ES-I3 (cell line): Measurements from ENCODE around the gene EGF.
"Not testable (repeated sequence)": the region's sequence is repeated elsewhere in the genome, so short reads cannot be mapped to it uniquely, and the experiment has no call there.

Experiments
- H3K36me3 ChIP-seq: 2 replicates; pipeline ENCODE4 v1.6.1; 2013; ENCODE audit warnings: mild to moderate bottlenecking, low read length, control low read depth, moderate library complexity; ENCODE audit not compliant: insufficient read depth
- H3K4me1 ChIP-seq: 2 replicates; pipeline ENCODE4 v1.6.1; 2013; ENCODE audit warnings: mild to moderate bottlenecking, control low read depth, low read length; ENCODE audit not compliant: insufficient read depth
- H3K9ac ChIP-seq: 2 replicates; pipeline ENCODE4 v1.6.1; 2013; ENCODE audit warnings: low read depth, mild to moderate bottlenecking, low read length, moderate library complexity
- H3K9me3 ChIP-seq: 2 replicates; pipeline ENCODE4 v1.6.1; 2013; ENCODE audit warnings: mild to moderate bottlenecking, low read length, moderate library complexity; ENCODE audit not compliant: control insufficient read depth, insufficient read depth

EGF gene

DNA sequence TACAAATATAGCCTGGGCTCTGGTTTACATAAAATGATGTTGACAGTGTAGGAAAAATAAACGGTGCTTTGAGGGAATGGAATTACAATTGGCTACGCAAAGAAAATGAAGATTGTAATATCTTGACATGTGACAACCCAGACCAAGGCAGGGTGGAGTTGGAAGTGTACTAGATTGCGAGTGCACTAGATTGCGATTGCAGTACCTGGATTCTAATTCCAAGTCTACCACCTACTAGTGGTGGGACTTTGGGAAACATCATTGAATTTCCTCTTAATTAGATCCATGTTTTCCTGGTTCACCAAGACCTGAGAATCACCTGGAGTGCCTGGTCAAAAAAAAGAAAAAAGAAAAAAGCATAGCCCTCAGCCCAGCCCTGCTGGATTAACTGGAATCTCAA lies 18.6 kb downstream of the EGF start:
- H3K9ac ChIP-seq = no peak overlapping the region

DNA sequence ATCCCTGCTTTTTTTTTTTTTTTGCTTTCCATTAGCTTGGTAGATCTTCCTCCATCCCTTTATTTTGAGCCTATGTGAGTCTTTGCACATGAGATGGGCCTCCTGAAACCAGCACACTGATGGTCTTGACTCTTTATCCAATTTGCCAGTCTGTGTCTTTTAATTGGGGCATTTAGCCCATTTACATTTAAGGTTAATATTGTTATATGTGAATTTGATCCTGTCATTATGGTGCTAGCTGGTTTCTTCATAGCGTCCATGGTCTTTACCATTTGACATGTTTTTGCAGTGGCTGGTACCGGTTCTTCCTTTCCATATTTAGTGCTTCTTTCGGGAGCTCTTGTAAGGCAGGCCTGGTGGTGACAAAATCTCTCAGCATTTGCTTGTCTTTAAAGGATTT lies 24.7 kb downstream of the EGF start:
- H3K36me3 ChIP-seq, H3K4me1 ChIP-seq, H3K9ac ChIP-seq, H3K9me3 ChIP-seq: not testable (repeated sequence)

More for the DNA sequence above, 18.6 kb downstream of the EGF start:
- H3K36me3 ChIP-seq = no peaks in the 10 kb centered on the region
- no peaks in the 10 kb centered on the region for H3K9me3 ChIP-seq
- peaks cover 13% of the 10 kb centered on the region for H3K4me1 ChIP-seq

GRCh38 chr4:109939190-109939589 lies 26.5 kb downstream of the EGF start:
- no peaks in the 10 kb centered on the region; the same call in 1 of the 2 replicates for H3K9me3 ChIP-seq
- H3K9ac ChIP-seq = no peak overlapping the region
- no peaks in the 10 kb centered on the region for H3K4me1 ChIP-seq
- no peaks in the 10 kb centered on the region for H3K36me3 ChIP-seq

DNA sequence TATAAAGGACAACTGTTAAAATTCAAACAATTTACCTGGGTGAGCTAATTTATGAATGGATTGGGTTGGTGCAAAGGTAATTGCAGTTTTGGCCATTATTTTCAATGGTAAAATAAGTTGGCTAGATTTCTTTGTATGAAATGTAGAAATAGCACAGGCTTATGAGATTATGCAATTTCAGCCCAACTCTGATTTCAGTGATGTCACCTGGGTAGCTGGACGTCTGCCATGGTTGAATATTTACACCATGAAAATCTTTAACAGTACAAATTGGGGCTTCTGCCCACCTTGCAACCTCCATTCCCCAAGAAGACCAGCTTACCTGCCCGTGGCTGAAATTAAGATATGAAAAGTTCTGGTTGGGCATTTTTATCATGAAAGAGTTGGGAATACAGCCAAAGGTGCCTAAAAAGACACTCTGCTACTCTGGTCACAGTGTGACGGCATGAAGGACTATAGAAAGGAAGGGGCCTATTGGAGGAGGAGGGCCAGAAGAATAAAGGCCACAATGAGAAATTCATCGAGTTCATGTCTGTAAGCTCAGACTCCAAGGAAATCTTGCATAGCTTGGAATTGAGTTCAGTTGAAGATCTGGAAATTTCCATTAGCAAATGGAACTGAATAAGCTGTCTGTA lies 29.7 kb downstream of the EGF start:
- no peaks in the 10 kb centered on the region for H3K4me1 ChIP-seq
- H3K9ac ChIP-seq = no peak overlapping the region
- H3K9me3 ChIP-seq = no peaks in the 10 kb centered on the region; the same call in 1 of the 2 replicates
- no peaks in the 10 kb centered on the region for H3K36me3 ChIP-seq

DNA sequence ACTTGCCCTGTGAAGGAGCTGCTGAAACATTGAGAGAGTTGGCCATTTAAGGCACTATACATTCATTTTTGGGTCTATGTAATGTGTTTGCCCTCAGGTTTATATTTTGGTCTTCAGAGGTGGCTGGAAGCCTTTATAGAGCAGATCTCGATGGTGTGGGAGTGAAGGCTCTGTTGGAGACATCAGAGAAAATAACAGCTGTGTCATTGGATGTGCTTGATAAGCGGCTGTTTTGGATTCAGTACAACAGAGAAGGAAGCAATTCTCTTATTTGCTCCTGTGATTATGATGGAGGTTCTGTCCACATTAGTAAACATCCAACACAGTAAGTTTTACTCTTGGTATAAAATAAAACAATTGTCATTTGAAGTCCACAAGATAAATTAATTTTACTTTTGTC lies 31.1 kb downstream of the EGF start:
- H3K9ac ChIP-seq = no peak overlapping the region
- H3K4me1 ChIP-seq = no peaks in the 10 kb centered on the region
- H3K9me3 ChIP-seq = no peaks in the 10 kb centered on the region; the same call in 1 of the 2 replicates
- H3K36me3 ChIP-seq = no peaks in the 10 kb centered on the region

DNA sequence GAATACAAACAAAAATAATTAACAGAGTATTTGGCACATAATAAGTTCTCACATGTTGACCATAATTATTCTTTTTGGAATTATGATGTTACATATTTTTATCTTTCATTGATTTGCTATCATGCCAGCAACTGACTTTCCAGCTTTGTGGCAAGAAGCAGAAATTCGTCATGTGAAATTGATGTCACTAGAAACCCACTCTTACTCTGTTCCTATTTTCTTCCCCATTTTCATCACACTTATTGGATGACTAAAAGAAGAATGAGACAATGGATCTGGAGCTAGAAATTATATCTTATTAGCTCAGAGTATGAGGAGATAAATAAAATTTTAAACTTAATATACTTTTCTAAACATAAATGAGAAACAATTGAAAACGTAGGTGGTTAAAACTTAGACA lies 31.9 kb downstream of the EGF start:
- Histone ChIP-seq H3K4me1 (no peaks in the 10 kb centered on the region), H3K9ac (no peak overlapping the region), H3K36me3 (no peaks in the 10 kb centered on the region), H3K9me3 (no peaks in the 10 kb centered on the region; the same call in 1 of the 2 replicates)

GRCh38 chr4:109945056-109945455 lies 32.4 kb downstream of the EGF start:
- H3K4me1 ChIP-seq = no peaks in the 10 kb centered on the region
- H3K36me3 ChIP-seq = no peaks in the 10 kb centered on the region
- H3K9me3 ChIP-seq = no peaks in the 10 kb centered on the region; the same call in 1 of the 2 replicates
- H3K9ac ChIP-seq = no peak overlapping the region

DNA sequence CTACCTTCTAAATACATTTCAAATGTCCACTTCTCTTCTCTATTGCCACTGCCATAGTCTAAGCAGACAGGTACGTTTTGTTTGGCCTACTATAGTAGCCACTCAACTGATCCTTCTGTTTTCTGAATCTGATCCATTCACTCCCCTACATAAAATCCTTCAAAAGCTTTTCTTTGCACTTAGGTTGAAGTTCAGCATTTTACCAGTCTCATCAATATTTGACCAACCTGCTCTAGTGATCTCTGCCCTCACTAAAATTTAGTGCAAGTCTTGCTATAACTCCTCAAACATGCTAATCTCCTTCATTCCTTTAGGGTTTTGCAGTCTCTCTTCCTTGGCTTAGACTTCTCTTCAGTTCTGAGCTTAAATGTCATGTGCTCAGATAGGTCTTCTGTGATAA lies 33.4 kb downstream of the EGF start:
- no peaks in the 10 kb centered on the region; the same call in 1 of the 2 replicates for H3K9me3 ChIP-seq
- H3K9ac ChIP-seq = no peak overlapping the region
- no peaks in the 10 kb centered on the region for H3K4me1 ChIP-seq
- no peaks in the 10 kb centered on the region for H3K36me3 ChIP-seq

GRCh38 chr4:109947457-109947856 lies 34.8 kb downstream of the EGF start:
- no peak overlapping the region for H3K9ac ChIP-seq
- no peaks in the 10 kb centered on the region for H3K4me1 ChIP-seq
- H3K36me3 ChIP-seq = no peaks in the 10 kb centered on the region
- H3K9me3 ChIP-seq = no peaks in the 10 kb centered on the region; the same call in 1 of the 2 replicates

- Histone ChIP-seq H3K4me1 (no peaks in the 10 kb centered on the region), H3K9ac (no peak overlapping the region), H3K9me3 (no peaks in the 10 kb centered on the region; the same call in 1 of the 2 replicates), H3K36me3 (no peaks in the 10 kb centered on the region)
These were observed 35.2 kb downstream of the EGF start for GRCh38 chr4:109947918-109948317.

GRCh38 chr4:109949099-109949718 lies 36.5 kb downstream of the EGF start:
- H3K36me3 ChIP-seq, H3K9ac ChIP-seq, H3K9me3 ChIP-seq, H3K4me1 ChIP-seq: not testable (repeated sequence)

DNA sequence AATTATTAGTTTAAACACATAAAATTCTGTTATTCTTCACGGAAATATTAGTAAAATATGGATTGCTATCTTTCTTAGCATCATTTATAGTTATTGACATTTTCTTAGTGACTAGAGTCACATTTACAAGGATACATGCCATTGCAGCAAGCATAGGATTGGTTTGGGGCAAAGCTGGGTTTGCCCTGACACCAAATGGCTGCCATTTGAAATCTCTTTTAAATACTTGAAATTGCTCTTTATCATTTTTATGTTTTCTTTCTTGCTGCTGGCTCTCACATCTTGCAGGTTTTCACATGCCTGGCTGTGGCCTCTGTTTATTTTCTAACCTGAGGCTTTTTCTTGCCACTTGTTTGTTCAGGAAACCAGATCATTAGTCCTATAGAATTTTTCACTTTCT lies 39.9 kb downstream of the EGF start:
- Histone ChIP-seq H3K36me3 (no peaks in the 10 kb centered on the region), H3K9me3 (no peaks in the 10 kb centered on the region), H3K9ac (no peak overlapping the region), H3K4me1 (no peaks in the 10 kb centered on the region)

- H3K9me3 ChIP-seq = no peaks in the 10 kb centered on the region
- H3K9ac ChIP-seq = no peak overlapping the region
- H3K4me1 ChIP-seq = no peaks in the 10 kb centered on the region
- no peaks in the 10 kb centered on the region for H3K36me3 ChIP-seq
These were observed 40.9 kb downstream of the EGF start for GRCh38 chr4:109953556-109953955.

- H3K36me3 ChIP-seq = no peaks in the 10 kb centered on the region
- no peak overlapping the region for H3K9ac ChIP-seq
- no peaks in the 10 kb centered on the region for H3K4me1 ChIP-seq
- H3K9me3 ChIP-seq = no peaks in the 10 kb centered on the region
These were observed 42.5 kb downstream of the EGF start for GRCh38 chr4:109955146-109955545.

GRCh38 chr4:109957227-109957626 lies 44.5 kb downstream of the EGF start:
- no peaks in the 10 kb centered on the region for H3K4me1 ChIP-seq
- H3K9ac ChIP-seq = no peak overlapping the region
- no peaks in the 10 kb centered on the region for H3K9me3 ChIP-seq
- H3K36me3 ChIP-seq = no peaks in the 10 kb centered on the region
